AG09309 (cell line): ENCODE data around the gene IRAG1.

ENCODE experiments used
- DNase-seq: peaks from one replicate; pipeline ENCODE4 v3.0.0-alpha.2; 2010; ENCODE audit warnings: low read depth
- H3K4me3 ChIP-seq: 2 replicates; pipeline ENCODE4 v1.5.1; 2011; ENCODE audit warnings: mild to moderate bottlenecking, low read depth, low read length, moderate library complexity; ENCODE audit not compliant: control insufficient read depth
- TF ChIP-seq, protein P1 (sequence below): IDR thresholded peaks from 2 replicates; pipeline ENCODE4 v1.5.1; 2011; ENCODE audit warnings: mild to moderate bottlenecking, low read depth, low read length, inconsistent platforms; ENCODE audit not compliant: insufficient read depth, control insufficient read depth; ENCODE audit errors: missing control alignments

The IRAG1 gene

GRCh38 chr11:10679644-10680043 lies 13.9 kb downstream of the IRAG1 start:
- no peak overlapping the region for H3K4me3 ChIP-seq

GRCh38 chr11:10678101-10678500 lies 15.5 kb downstream of the IRAG1 start:
- no peak overlapping the region for H3K4me3 ChIP-seq
- TF ChIP-seq, protein P1, sequence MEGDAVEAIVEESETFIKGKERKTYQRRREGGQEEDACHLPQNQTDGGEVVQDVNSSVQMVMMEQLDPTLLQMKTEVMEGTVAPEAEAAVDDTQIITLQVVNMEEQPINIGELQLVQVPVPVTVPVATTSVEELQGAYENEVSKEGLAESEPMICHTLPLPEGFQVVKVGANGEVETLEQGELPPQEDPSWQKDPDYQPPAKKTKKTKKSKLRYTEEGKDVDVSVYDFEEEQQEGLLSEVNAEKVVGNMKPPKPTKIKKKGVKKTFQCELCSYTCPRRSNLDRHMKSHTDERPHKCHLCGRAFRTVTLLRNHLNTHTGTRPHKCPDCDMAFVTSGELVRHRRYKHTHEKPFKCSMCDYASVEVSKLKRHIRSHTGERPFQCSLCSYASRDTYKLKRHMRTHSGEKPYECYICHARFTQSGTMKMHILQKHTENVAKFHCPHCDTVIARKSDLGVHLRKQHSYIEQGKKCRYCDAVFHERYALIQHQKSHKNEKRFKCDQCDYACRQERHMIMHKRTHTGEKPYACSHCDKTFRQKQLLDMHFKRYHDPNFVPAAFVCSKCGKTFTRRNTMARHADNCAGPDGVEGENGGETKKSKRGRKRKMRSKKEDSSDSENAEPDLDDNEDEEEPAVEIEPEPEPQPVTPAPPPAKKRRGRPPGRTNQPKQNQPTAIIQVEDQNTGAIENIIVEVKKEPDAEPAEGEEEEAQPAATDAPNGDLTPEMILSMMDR = no peak
- DNase-seq = no peak

More at GRCh38 chr11:10679644-10680043, 13.9 kb downstream of the IRAG1 start:
- no peak for DNase-seq
- TF ChIP-seq, protein P1 = no peak

- TF ChIP-seq, protein P1 = no peak
- H3K4me3 ChIP-seq = no peak overlapping the region
- no peak for DNase-seq
Measured at GRCh38 chr11:10676919-10677318, 16.6 kb downstream of the IRAG1 start.

DNA sequence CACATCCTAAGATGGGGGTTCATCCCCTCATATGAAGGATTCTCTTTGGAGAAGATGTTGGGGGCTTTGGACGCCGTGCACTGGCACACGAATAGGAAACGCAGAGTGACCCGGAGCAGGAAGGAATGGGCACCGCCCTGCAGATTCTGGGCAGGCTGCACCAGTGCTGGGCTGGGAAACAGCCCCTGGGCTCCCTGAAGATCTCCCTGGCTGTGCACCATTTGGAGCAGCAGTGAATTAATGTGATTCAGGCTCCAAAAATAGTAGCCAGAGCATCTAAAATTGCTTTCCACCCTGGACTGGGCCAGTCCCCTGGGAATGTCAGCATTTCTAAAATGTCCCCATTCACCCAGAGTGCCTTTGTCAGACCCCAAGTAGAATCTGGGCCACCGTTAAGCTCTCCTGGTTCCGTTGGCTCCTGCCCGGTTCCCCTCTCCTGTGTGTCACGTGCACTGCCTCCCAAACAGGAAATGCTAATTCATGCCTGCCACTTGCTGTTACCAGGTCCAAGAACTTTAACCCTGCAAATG lies 18.6 kb downstream of the IRAG1 start:
- TF ChIP-seq, protein P1 = no peak
- no peak for DNase-seq
- H3K4me3 ChIP-seq = no peak overlapping the region

DNA sequence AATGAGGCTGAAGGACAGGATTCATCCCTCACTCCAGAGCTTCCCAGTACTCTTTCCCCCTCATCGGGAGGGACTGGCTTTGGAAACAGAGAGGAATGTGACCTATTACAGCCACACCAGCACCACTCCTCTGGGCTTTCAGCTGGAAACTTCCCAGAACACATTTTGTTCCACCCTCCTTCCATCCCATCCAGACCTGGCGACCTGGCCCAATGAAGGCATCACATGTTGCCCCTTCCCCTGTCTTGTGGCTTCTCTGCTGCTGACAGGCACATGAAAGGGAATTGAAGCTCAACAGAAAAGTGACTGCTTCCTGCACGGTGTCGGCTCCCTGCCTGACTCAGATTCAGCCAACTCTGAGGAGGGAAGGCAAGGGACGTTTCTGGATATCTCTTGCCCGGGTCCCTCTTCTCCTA lies 19.1 kb downstream of the IRAG1 start:
- H3K4me3 ChIP-seq = no peak overlapping the region
- no peak for DNase-seq
- TF ChIP-seq, protein P1 = no peak

DNA sequence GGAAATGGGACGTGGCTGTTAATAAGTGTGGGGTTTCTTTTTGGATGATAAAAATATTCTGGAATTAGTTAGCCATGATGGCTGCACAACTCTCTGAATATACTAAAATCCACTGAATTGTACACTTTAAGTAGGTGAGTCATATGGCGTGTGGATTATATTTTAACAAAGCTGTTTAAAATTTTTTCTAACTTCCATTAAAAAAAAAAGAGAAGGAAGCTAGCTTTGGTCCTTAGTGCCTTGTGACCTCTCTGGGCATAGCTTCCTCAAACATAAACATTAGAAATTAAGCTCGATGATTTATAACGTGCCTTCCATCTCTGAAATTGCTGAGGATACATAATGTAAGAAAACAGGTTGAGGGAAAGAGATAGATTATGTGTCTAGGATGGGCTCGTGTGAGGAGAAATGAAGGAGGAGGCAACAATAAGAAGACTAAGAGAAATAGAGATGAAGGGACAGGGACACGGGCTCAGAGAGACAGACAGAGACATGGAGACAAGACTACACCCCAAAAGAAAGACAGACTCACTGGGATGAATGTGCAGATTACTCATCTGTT lies 20.0 kb downstream of the IRAG1 start:
- no peak overlapping the region for H3K4me3 ChIP-seq
- TF ChIP-seq, protein P1 = no peak
- no peak for DNase-seq
